Stimulated activated CD8-positive, alpha-beta memory T cell treated with anti-CD3 and anti-CD28 coated beads, Interleukin-7, amount 100 ng/mL, for 24 hours (primary cell): ENCODE results near the gene SEC22A.

Source experiments
- DNase-seq: peaks from one replicate; pipeline ENCODE4 v3.0.0-alpha.2; 2020; ENCODE audit warnings: low read depth

The SEC22A gene

GRCh38 chr3:123263941-123264340 is 62.2 kb downstream of the SEC22A start:
- no peak for DNase-seq

- no peak for DNase-seq
Measured at GRCh38 chr3:123267821-123268220, 66.1 kb downstream of the SEC22A start.

- DNase-seq: no peak
Measured at GRCh38 chr3:123270818-123271217, 69.1 kb downstream of the SEC22A start.

- no peak for DNase-seq
Measured at GRCh38 chr3:123271466-123272159, 69.9 kb downstream of the SEC22A start.

- no peak for DNase-seq
Measured at GRCh38 chr3:123272547-123272946, 70.8 kb downstream of the SEC22A start.

- DNase-seq: no peak
Measured at GRCh38 chr3:123275691-123276090, 73.9 kb downstream of the SEC22A start.

GRCh38 chr3:123276346-123277006 is 74.7 kb downstream of the SEC22A start:
- no peak for DNase-seq

GRCh38 chr3:123277106-123277505 is 75.4 kb downstream of the SEC22A start:
- no peak for DNase-seq

GRCh38 chr3:123278446-123278845 is 76.7 kb downstream of the SEC22A start:
- DNase-seq: no peak

DNA sequence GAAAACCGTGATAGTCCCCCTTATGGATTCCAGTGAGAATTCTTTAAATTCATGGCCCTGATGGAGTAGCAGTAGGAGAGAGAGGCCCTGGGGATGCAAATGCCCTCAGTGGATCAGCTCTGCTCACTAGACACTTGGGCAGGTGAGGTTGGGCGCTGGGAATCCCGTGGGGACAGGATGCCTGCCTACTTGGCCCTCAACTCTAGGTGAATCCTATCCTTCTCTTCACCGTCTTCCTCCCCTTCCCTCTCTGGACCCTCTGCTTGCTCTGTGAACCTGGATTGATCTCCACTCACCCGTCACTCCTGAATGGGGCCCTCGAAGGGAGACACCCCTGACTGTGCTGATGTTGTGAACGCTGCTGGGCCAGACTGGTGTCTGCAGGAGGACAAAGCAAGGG is 77.4 kb downstream of the SEC22A start:
- no peak for DNase-seq

DNA sequence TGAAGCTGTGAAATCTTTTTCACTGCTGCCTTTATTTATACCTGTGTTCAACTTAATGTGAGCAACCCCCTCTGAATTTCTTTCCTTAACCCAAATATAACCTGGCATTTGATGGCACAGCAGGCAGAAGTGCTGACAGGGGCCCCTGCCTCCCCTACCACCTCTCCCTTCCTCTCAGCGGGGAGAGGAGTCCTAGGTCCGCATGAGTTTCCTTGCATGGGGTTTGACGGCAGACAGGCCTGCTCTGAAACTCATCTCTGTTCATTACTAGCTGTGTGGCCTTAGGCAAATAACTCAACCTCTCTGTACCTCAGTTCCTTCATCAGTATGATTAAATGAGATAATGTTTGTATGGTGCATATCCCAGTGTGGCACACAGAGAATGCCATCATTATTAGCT is 79.7 kb downstream of the SEC22A start:
- DNase-seq: no peak

- no peak for DNase-seq
Measured at GRCh38 chr3:123281929-123282328, 80.2 kb downstream of the SEC22A start.

DNA sequence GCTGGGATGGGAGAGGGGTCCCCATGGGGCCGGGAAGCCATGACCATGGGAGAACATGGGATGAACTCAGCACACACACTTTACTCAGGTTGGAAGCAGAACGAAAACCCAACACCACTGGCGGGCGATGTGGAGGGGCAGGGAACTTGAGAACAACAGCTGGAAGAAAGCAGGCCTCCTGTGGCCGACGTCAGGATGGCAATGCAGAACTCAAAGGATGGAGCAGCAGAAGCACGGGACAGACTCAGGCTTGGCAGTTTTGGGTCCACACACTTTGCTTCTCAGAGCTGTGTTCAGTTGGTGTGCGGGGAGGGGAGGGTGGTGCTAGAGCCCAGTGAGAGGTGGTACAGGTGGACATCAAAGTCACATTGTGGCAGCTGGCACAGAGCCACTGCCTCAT is 80.7 kb downstream of the SEC22A start:
- no peak for DNase-seq

DNA sequence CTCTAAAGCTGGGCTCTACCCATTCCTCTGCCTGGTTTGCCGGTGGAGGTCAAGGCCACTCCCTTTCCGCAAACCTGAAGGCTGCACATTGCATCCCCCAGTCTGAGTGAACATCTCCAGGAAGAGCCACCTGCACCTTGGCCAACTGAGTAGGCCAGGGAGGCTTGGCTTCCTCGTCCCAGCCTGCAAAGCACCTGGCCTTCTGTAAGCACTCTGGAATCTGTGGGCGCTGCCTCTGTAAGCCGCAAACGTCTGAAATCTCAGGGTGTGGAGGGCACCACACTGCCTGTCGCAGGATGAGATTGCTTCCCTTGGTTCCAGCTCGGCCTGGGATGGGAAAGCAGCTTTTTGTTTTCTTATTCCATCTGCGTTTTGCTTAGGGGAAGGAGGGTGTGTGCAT is 81.3 kb downstream of the SEC22A start:
- no peak for DNase-seq

- no peak for DNase-seq
Measured at GRCh38 chr3:123283657-123284398, 82.1 kb downstream of the SEC22A start.

DNA sequence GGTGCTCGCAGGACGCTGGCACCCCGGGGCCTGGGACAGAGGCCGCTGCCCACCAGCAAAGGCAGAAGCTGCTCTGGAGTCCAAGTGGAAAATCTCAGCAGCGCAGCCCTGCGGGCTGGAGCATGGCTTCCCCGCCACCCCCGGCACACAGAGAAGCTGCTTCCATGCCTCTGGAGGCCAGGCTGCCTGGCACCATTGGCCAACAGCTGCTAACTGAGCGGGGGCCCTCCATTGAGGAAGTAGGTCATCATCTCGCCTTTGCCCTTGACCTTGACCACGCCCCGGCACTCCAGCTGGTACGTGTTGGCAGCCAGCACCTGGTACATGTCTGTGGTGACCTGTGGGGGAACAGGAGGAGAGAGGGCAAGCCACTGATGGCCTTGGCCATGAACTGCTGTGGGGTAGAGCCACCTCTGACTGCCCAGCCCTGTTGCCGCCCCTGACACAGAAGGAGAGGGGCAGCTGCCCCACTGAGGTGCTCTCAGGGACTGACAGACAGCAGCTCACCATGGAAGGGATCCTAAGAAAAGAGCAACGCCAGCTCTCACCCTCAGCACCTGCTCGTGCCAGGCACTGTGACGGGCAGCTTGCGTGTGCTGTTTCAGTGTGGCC is 82.8 kb downstream of the SEC22A start:
- no peak for DNase-seq

- no peak for DNase-seq
Measured at GRCh38 chr3:123285066-123285465, 83.3 kb downstream of the SEC22A start.

DNA sequence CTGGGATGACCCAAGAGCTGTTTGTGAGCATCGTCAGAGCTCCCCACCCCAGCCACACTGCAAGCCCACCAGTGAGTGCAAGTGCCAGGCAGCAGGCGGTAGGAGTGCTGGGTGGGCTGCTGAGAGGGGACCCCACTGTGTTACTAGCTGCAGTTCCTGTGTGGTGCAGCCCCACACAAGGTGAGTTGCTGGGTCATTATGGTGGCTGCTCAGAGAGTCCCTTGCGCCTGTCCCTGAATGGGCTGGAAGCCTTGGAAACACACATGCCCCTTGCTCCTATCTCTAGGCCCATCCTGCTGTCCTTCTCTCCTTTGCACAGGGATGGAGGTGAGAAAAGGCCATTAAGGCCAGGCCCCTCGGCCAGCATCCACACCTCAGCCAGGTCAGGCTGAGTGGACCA is 83.7 kb downstream of the SEC22A start:
- no peak for DNase-seq

GRCh38 chr3:123285931-123286307 is 84.2 kb downstream of the SEC22A start:
- DNase-seq: no peak

GRCh38 chr3:123286308-123287023 is 84.7 kb downstream of the SEC22A start:
- DNase-seq: peak; percentile 3

- DNase-seq: no peak
Measured at GRCh38 chr3:123287051-123287961, 85.6 kb downstream of the SEC22A start.
